NCI-H2029 (cell line): Measurements from ENCODE around the gene EPS8L2.

Experiments
- DNase-seq: peaks from one replicate; lab custom pipeline; 2025; lab: John Stamatoyannopoulos, UW

The EPS8L2 gene

GRCh38 chr11:704781-705645 lies 1.0 kb upstream of the EPS8L2 start:
- peak; percentile 83 for DNase-seq

GRCh38 chr11:706439-706956 lies 467 bp downstream of the EPS8L2 start:
- DNase-seq, result no peak

GRCh38 chr11:706957-707816 lies 1.2 kb downstream of the EPS8L2 start:
- DNase-seq, result no peak

GRCh38 chr11:707817-708420 lies 1.9 kb downstream of the EPS8L2 start:
- DNase-seq, result no peak

- DNase-seq, result no peak
Measured at GRCh38 chr11:708511-708910, 2.5 kb downstream of the EPS8L2 start.

GRCh38 chr11:709109-709997 lies 3.3 kb downstream of the EPS8L2 start:
- no peak for DNase-seq

- no peak for DNase-seq
Measured at GRCh38 chr11:714436-714835, 8.4 kb downstream of the EPS8L2 start.

- DNase-seq, result no peak
Measured at GRCh38 chr11:719214-720016, 13.4 kb downstream of the EPS8L2 start.

- no peak for DNase-seq
Measured at GRCh38 chr11:720017-720641, 14.1 kb downstream of the EPS8L2 start.

GRCh38 chr11:720642-721246 lies 14.7 kb downstream of the EPS8L2 start:
- DNase-seq, result peak; percentile 68

GRCh38 chr11:721247-721740 lies 15.3 kb downstream of the EPS8L2 start:
- DNase-seq, result no peak

GRCh38 chr11:721741-722345 lies 15.8 kb downstream of the EPS8L2 start:
- DNase-seq, result peak; percentile 52

- DNase-seq, result no peak
Measured at GRCh38 chr11:722346-722811, 16.3 kb downstream of the EPS8L2 start.

- DNase-seq, result peak; percentile 40
Measured at GRCh38 chr11:723120-723883, 17.3 kb downstream of the EPS8L2 start.

- DNase-seq, result no peak
Measured at GRCh38 chr11:724049-724777, 18.2 kb downstream of the EPS8L2 start.

- no peak for DNase-seq
Measured at GRCh38 chr11:724778-725386, 18.9 kb downstream of the EPS8L2 start.
